Transverse colon (tissue), 4 donors: ENCODE measurements around the gene LAMA2. TPM values are rescaled to one million over a fixed set of nuclear protein-coding genes. Genes with fewer than 3 reads are reported as not detected.

ENCODE experiments used
- DNase-seq: peaks from one replicate; pipeline ENCODE4 v3.0.0-alpha.2; 2019
- H3K27ac ChIP-seq, 4 donors: fragments of 200-600 bp; sonication (generic); 2 replicates each; pipeline ENCODE4 v1.5.1; 2016 to 2018; ENCODE audit warnings: inconsistent platforms in 4 of 4
- H3K27me3 ChIP-seq: fragments of 200-600 bp; sonication (generic); 2 replicates; pipeline ENCODE4 v1.5.1; 2017; ENCODE audit warnings: inconsistent platforms
- H3K36me3 ChIP-seq, 4 donors: fragments of 200-600 bp; sonication (generic); 2 replicates each; pipeline ENCODE4 v1.5.1; 2017 to 2019; ENCODE audit warnings: inconsistent platforms in 4 of 4
- H3K4me1 ChIP-seq, 4 donors: fragments of 200-600 bp; sonication (generic); 2 replicates each; pipeline ENCODE4 v1.5.1; 2017 to 2020; ENCODE audit warnings: inconsistent platforms in 4 of 4
- H3K4me3 ChIP-seq, 4 donors: fragments of 200-600 bp; sonication (generic); 1 replicate in 1 of 4; 2 replicates in 3 of 4; pipeline versions ENCODE4 v1.5.1 to v1.6.1; 2017 to 2019; ENCODE audit warnings: inconsistent platforms in 4 of 4
- H3K9me3 ChIP-seq, 2 donors: fragments of 200-600 bp; sonication (generic); 2 replicates each; pipeline ENCODE4 v1.5.1; 2017 to 2019; ENCODE audit warnings: inconsistent platforms in 2 of 2
- EP300 ChIP-seq: sonication (generic); formaldehyde crosslinking; IDR thresholded peaks from one replicate; pipeline ENCODE4 v1.6.1; 2017; ENCODE audit warnings: antibody characterized with exemption, low read depth
- POLR2A ChIP-seq: fragments of 450-650 bp; IDR thresholded peaks from one replicate; pipeline ENCODE4 v1.6.1; 2016; ENCODE audit warnings: antibody characterized with exemption, mild to moderate bottlenecking, moderate library complexity
- POLR2AphosphoS5 ChIP-seq, 3 donors: sonication (generic); formaldehyde crosslinking; IDR thresholded peaks; one replicate each; pipeline ENCODE4 v1.6.1; 2016; ENCODE audit warnings: antibody characterized with exemption in 3 of 3
- WGBS, 2 donors: methylation state at CpG; one replicate each; pipeline ENCODE4 v1.1.5; 2018; ENCODE audit warnings: low coverage in 1 of 2; 5-methylcytosine and 5-hydroxymethylcytosine counted together
- in situ Hi-C, 4 donors: fragments of 200-750 bp; cut with MboI; loops; one replicate each; pipeline versions ENCODE4 v1.15.0 to v1.15.1; 2017; ENCODE audit warnings: low sequenced_read_pairs in 3 of 4, low pct_ligation_motif_present in 1 of 4, low pct_unique_long_range_greater_than_20kb in 1 of 4
- intact Hi-C: fragments of 100-400 bp; cut with DNase I; formaldehyde crosslinking; loops from one replicate; pipeline ENCODE4 v1.15.1; 2023; ENCODE audit warnings: low total_unique reads
- total RNA-seq, 4 donors: library from RNA; depleted of rRNA; stranded (reverse); fragments of >200 nt; gene quantifications; one replicate each; pipeline ENCODE4 v1.1.0, GENCODE V29; 2016
- TF ChIP-seq, protein P1 (sequence below), 5 experiments: fragments of 200-600 bp in 3 of 5; fragments of 450-650 bp in 2 of 5; sonication (generic) in 3 of 5; IDR thresholded peaks; 1 replicate in 2 of 5; 2 replicates in 3 of 5; pipeline ENCODE4 v1.5.1; 2016 to 2017; ENCODE audit warnings: antibody characterized with exemption in 5 of 5, inconsistent platforms in 3 of 5, mild to moderate bottlenecking in 2 of 5, moderate library complexity in 1 of 5

Gene LAMA2
- total RNA-seq, 4 donors from 2014 or later = 12.3 to 43.0 (median 32.1) TPM

DNA sequence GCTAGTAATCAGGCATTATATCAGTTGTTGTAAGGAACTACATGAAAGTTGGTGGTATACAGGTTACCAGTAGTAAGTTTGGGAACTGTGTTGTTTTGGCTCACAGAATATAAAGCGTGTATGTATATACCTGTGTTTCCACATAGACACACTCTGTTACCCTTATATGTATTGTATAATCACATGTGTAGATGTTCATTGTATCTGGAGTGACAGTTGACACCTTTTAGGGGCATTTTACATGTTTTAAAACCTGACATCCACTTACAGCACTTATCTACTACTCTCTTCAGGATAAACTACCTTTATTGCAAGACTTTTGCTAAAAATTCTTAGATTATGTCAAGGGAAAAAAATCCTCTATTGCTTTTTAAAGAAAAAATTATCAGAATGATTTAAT, 228.9 kb downstream of the LAMA2 start:
- intact Hi-C loops (no loop called here), in situ Hi-C loops (no loop called here)
- WGBS, 2 donors = 90 to 91% methylated on average over 1 of the region's 1 CpG
- TF ChIP-seq EP300 = no peak
- TF ChIP-seq POLR2A = no peak
- TF ChIP-seq, protein P1, sequence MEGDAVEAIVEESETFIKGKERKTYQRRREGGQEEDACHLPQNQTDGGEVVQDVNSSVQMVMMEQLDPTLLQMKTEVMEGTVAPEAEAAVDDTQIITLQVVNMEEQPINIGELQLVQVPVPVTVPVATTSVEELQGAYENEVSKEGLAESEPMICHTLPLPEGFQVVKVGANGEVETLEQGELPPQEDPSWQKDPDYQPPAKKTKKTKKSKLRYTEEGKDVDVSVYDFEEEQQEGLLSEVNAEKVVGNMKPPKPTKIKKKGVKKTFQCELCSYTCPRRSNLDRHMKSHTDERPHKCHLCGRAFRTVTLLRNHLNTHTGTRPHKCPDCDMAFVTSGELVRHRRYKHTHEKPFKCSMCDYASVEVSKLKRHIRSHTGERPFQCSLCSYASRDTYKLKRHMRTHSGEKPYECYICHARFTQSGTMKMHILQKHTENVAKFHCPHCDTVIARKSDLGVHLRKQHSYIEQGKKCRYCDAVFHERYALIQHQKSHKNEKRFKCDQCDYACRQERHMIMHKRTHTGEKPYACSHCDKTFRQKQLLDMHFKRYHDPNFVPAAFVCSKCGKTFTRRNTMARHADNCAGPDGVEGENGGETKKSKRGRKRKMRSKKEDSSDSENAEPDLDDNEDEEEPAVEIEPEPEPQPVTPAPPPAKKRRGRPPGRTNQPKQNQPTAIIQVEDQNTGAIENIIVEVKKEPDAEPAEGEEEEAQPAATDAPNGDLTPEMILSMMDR (IDR thresholded peaks at IDR 0.05) = no peak
- no peak for TF ChIP-seq POLR2AphosphoS5 (IDR thresholded peaks at IDR 0.05)
- Histone ChIP-seq H3K4me3 (no peak overlapping the region), H3K27me3 (no peaks in the 10 kb centered on the region), H3K36me3 (no peaks in the 10 kb centered on the region), H3K9me3 (no peaks in the 10 kb centered on the region), H3K4me1 (no peaks in the 10 kb centered on the region), H3K27ac (no peak overlapping the region)
- no peak for DNase-seq

DNA sequence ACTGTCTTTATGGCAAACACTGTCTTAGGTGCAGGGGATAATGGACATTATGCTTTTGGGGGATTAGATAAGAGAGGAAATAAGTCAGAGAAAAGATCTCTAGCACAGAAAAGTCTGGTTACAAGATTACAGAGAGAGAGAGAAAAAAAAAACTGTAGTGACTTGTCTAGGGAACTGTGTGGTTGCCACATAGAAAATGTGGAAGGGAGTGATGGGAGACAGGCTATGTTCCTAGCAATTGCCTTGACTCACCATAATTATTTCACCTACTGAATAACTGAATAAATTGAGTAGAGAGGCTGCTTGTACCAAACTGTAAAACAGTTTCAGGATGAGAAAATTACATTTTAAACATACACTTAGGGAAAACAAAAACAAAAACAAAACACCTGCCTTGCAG, 229.7 kb downstream of the LAMA2 start:
- TF ChIP-seq POLR2AphosphoS5 (IDR thresholded peaks at IDR 0.05) = no peak
- no peak for TF ChIP-seq POLR2A
- TF ChIP-seq EP300 = no peak
- TF ChIP-seq, protein P1 (IDR thresholded peaks at IDR 0.05) = no peak
- intact Hi-C loops (no loop called here), in situ Hi-C loops (no loop called here)
- no peaks in the 10 kb centered on the region for H3K4me1 ChIP-seq
- no peaks in the 10 kb centered on the region for H3K27me3 ChIP-seq
- H3K4me3 ChIP-seq = no peak overlapping the region
- no peak overlapping the region for H3K27ac ChIP-seq
- H3K9me3 ChIP-seq = no peaks in the 10 kb centered on the region
- no peak for DNase-seq
- H3K36me3 ChIP-seq = no peaks in the 10 kb centered on the region

DNA sequence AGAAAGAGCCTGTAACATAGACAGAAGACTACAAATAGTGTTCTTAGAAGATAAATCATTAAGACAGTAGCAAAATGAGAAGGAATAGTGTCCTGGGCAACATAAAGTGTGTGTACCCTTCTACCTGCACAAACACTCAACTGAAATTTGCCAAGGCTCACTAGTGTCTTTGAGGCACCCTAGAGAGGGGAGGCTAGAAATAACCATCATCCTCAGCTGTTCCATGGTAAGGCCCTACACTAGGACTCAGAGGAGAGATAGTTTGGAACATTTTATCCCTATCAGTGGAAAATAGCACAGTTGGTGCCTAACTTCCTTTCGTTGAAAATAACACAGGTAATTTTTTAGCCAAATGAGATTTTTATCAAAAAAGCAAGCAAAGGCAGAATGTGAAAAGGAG, 230.7 kb downstream of the LAMA2 start:
- 77 to 78% methylated on average over 1 of the region's 1 CpG for WGBS, 2 donors
- Histone ChIP-seq H3K27ac (no peak overlapping the region), H3K36me3 (no peaks in the 10 kb centered on the region), H3K27me3 (no peaks in the 10 kb centered on the region), H3K4me1 (no peaks in the 10 kb centered on the region), H3K4me3 (no peak overlapping the region), H3K9me3 (no peaks in the 10 kb centered on the region)
- TF ChIP-seq EP300 (no peak), POLR2AphosphoS5 (IDR thresholded peaks at IDR 0.05) (no peak), POLR2A (no peak)
- TF ChIP-seq, protein P1 (IDR thresholded peaks at IDR 0.05) = no peak
- in situ Hi-C loops = no loop called here
- intact Hi-C loops = no loop called here
- DNase-seq = no peak

DNA sequence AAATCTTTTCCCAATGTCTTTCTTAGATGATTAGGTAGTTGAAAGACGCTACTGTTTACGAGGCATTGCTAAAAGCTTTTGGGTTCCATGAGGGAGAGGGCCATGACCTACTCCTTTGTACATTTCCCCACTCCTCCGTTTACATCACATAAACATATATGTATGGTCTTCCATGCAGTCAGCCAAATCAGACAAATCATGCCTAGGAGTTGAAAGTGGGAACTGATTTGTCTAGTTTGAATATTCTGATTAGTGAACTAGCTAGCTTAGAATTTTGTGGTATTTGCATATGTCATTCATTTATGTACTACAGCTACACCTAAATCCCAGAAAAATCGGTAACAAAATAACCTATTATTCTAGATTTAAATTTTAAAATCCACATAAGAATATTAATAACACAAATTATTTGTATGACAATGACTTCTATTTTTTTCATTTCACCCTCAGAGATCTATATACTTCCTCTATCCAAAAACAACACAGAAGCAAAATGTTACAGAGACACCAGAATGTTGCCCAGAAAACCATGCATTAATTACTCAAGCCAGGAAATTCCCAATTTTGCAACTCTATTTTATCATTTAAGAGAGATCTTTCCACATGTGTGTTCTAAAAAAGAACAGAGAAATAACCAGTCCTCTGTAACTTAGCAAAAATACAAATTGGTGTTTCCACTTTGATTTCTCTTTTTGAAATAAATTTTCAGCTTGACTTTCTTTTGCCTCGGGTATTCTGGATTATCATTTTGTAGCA, 231.9 kb downstream of the LAMA2 start:
- 73 to 79% methylated on average over 5 of the region's 5 CpGs for WGBS, 2 donors
- Histone ChIP-seq H3K36me3 (no peaks in the 10 kb centered on the region), H3K4me3 (no peak overlapping the region), H3K27ac (no peak overlapping the region), H3K27me3 (no peaks in the 10 kb centered on the region), H3K4me1 (no peaks in the 10 kb centered on the region), H3K9me3 (no peaks in the 10 kb centered on the region)
- in situ Hi-C loops = no loop called here
- intact Hi-C loops = no loop called here
- TF ChIP-seq, protein P1 (IDR thresholded peaks at IDR 0.05) = no peak
- TF ChIP-seq EP300 (no peak), POLR2AphosphoS5 (IDR thresholded peaks at IDR 0.05) (no peak), POLR2A (no peak)
- DNase-seq = no peak
